ENCODE data around the gene CHCHD5.
A peak's percentile ranks its signal among the peaks of the same experiment; 100 is the strongest.
"Not testable (repeated sequence)": the region's sequence is repeated elsewhere in the genome, so short reads cannot be mapped to it uniquely, and the experiment has no call there.

CHCHD5 gene

GRCh38 chr2:112614201-112614840, 29.9 kb downstream of the CHCHD5 start:
- Histone ChIP-seq H3K4me3 (ENCODE audit: low read depth, low read length) (no peak overlapping the region), H3K4me1 (no peaks in the 10 kb centered on the region), H3K79me2 (no peaks in the 10 kb centered on the region), H3K27ac (no peak overlapping the region), H3K9ac (no peak overlapping the region), H3K27me3 (ENCODE audit: control insufficient read depth, insufficient read depth, low read length) (no peaks in the 10 kb centered on the region), H3K36me3 (ENCODE audit: control insufficient read depth, insufficient read depth, low read length) (no peaks in the 10 kb centered on the region), H3K4me2 (ENCODE audit: low read length) (no peak overlapping the region), H3K9me3 (ENCODE audit: control insufficient read depth, low read length) (no peaks in the 10 kb centered on the region), H2AFZ (no peak overlapping the region)
- TF ChIP-seq CTCF (IDR thresholded peaks at IDR 0.05): no peak

GRCh38 chr2:112615051-112615450, 30.6 kb downstream of the CHCHD5 start:
- no peak overlapping the region for H3K9ac ChIP-seq
- no peak overlapping the region for H3K4me3 ChIP-seq (ENCODE audit: low read depth, low read length)
- no peak overlapping the region for H2AFZ ChIP-seq
- H3K4me2 ChIP-seq (ENCODE audit: low read length): no peak overlapping the region
- no peak for TF ChIP-seq CTCF (IDR thresholded peaks at IDR 0.05)
- no peaks in the 10 kb centered on the region for H3K4me1 ChIP-seq
- H3K9me3 ChIP-seq (ENCODE audit: control insufficient read depth, low read length): no peaks in the 10 kb centered on the region
- H3K79me2 ChIP-seq: no peaks in the 10 kb centered on the region
- no peaks in the 10 kb centered on the region for H3K27me3 ChIP-seq (ENCODE audit: control insufficient read depth, insufficient read depth, low read length)
- H3K36me3 ChIP-seq (ENCODE audit: control insufficient read depth, insufficient read depth, low read length): no peaks in the 10 kb centered on the region
- no peak overlapping the region for H3K27ac ChIP-seq

- not testable (repeated sequence) for H3K9ac ChIP-seq; H3K27ac ChIP-seq; H3K4me1 ChIP-seq; H3K36me3 ChIP-seq (ENCODE audit: control insufficient read depth, insufficient read depth, low read length); H3K9me3 ChIP-seq (ENCODE audit: control insufficient read depth, low read length); H3K4me2 ChIP-seq (ENCODE audit: low read length); H2AFZ ChIP-seq; H3K4me3 ChIP-seq (ENCODE audit: low read depth, low read length); H3K27me3 ChIP-seq (ENCODE audit: control insufficient read depth, insufficient read depth, low read length); H3K79me2 ChIP-seq
Observed at GRCh38 chr2:112615798-112616197, 31.4 kb downstream of the CHCHD5 start.

GRCh38 chr2:112618383-112618782, 34.0 kb downstream of the CHCHD5 start:
- no peaks in the 10 kb centered on the region for H3K36me3 ChIP-seq (ENCODE audit: control insufficient read depth, insufficient read depth, low read length)
- no peak overlapping the region for H3K4me2 ChIP-seq (ENCODE audit: low read length)
- no peaks in the 10 kb centered on the region for H3K27me3 ChIP-seq (ENCODE audit: control insufficient read depth, insufficient read depth, low read length)
- no peaks in the 10 kb centered on the region for H3K4me1 ChIP-seq
- H3K9ac ChIP-seq: no peak overlapping the region
- no peaks in the 10 kb centered on the region for H3K9me3 ChIP-seq (ENCODE audit: control insufficient read depth, low read length)
- no peak overlapping the region for H3K27ac ChIP-seq
- TF ChIP-seq CTCF (IDR thresholded peaks at IDR 0.05): no peak
- H3K4me3 ChIP-seq (ENCODE audit: low read depth, low read length): no peak overlapping the region
- H2AFZ ChIP-seq: no peak overlapping the region
- H3K79me2 ChIP-seq: no peaks in the 10 kb centered on the region

GRCh38 chr2:112621790-112622527, 37.5 kb downstream of the CHCHD5 start:
- no peak for TF ChIP-seq CTCF (IDR thresholded peaks at IDR 0.05)
- Histone ChIP-seq H3K27ac (no peak overlapping the region), H3K79me2 (no peaks in the 10 kb centered on the region), H3K4me3 (ENCODE audit: low read depth, low read length) (no peak overlapping the region), H2AFZ (no peak overlapping the region), H3K27me3 (ENCODE audit: control insufficient read depth, insufficient read depth, low read length) (no peaks in the 10 kb centered on the region), H3K9me3 (ENCODE audit: control insufficient read depth, low read length) (no peaks in the 10 kb centered on the region), H3K36me3 (ENCODE audit: control insufficient read depth, insufficient read depth, low read length) (no peaks in the 10 kb centered on the region), H3K4me2 (ENCODE audit: low read length) (peak overlapping the region; percentile 41), H3K4me1 (no peaks in the 10 kb centered on the region), H3K9ac (no peak overlapping the region)

Data from parathyroid adenoma (tissue), 2 donors.